SW 1271 (cell line): Measurements from ENCODE around the gene LRRC36.
A peak's percentile ranks its signal among the peaks of the same experiment; 100 is the strongest.

Source experiments
- DNase-seq, 2 experiments: peaks; one replicate each; lab custom pipeline; 2025; lab: John Stamatoyannopoulos, UW

The LRRC36 gene

GRCh38 chr16:67391424-67392300, 65.0 kb downstream of the LRRC36 start:
- peak in 1 of 2 experiments; percentile 14 for DNase-seq

- no peak for DNase-seq
Observed at GRCh38 chr16:67392301-67393059, 65.9 kb downstream of the LRRC36 start.

- DNase-seq = peak in 1 of 2 experiments; percentile 9
Observed at GRCh38 chr16:67393111-67393787, 66.6 kb downstream of the LRRC36 start, which contains the start of gene TPPP3. Gene TPPP3 (minus strand): TSS chr16:67393498. CDS start chr16:67391111, 2,387 bp downstream.

GRCh38 chr16:67393788-67394154, 67.2 kb downstream of the LRRC36 start:
- DNase-seq = no peak

GRCh38 chr16:67394155-67395104, 67.8 kb downstream of the LRRC36 start:
- no peak for DNase-seq

- no peak for DNase-seq
Observed at GRCh38 chr16:67395105-67395457, 68.5 kb downstream of the LRRC36 start.

- DNase-seq = no peak
Observed at GRCh38 chr16:67395458-67396158, 69.0 kb downstream of the LRRC36 start.

- peak in 1 of 2 experiments; percentile 34 for DNase-seq
Observed at GRCh38 chr16:67396159-67397035, 69.8 kb downstream of the LRRC36 start.

GRCh38 chr16:67397036-67397801, 70.6 kb downstream of the LRRC36 start:
- no peak for DNase-seq

GRCh38 chr16:67397812-67398545, 71.4 kb downstream of the LRRC36 start:
- DNase-seq = no peak

- no peak for DNase-seq
Observed at GRCh38 chr16:67398546-67399217, 72.1 kb downstream of the LRRC36 start.

GRCh38 chr16:67399218-67399733, 72.7 kb downstream of the LRRC36 start:
- DNase-seq = no peak

GRCh38 chr16:67399749-67400704, 73.4 kb downstream of the LRRC36 start:
- no peak for DNase-seq

GRCh38 chr16:67400901-67401300, 74.3 kb downstream of the LRRC36 start:
- DNase-seq = no peak

GRCh38 chr16:67403976-67404555, 77.5 kb downstream of the LRRC36 start:
- DNase-seq = no peak

- DNase-seq = no peak
Observed at GRCh38 chr16:67404740-67405226, 78.2 kb downstream of the LRRC36 start.
